Testis (tissue), 2 donors: Measurements from ENCODE around the gene MAP3K20.

Experiments
- POLR2A ChIP-seq: fragments of 450-650 bp; IDR thresholded peaks from one replicate; pipeline ENCODE4 v1.6.1; 2017; ENCODE audit warnings: antibody characterized with exemption, mild to moderate bottlenecking, moderate library complexity
- TF ChIP-seq, protein P1 (sequence below), 3 experiments: fragments of 450-650 bp in 2 of 3; fragments of 200-600 bp in 1 of 3; sonication (generic) in 1 of 3; IDR thresholded peaks; one replicate each; pipeline ENCODE4 v1.5.1; 2016 to 2019; ENCODE audit warnings: antibody characterized with exemption in 3 of 3, mild to moderate bottlenecking in 2 of 3, moderate library complexity in 1 of 3

- TF ChIP-seq, protein P1, sequence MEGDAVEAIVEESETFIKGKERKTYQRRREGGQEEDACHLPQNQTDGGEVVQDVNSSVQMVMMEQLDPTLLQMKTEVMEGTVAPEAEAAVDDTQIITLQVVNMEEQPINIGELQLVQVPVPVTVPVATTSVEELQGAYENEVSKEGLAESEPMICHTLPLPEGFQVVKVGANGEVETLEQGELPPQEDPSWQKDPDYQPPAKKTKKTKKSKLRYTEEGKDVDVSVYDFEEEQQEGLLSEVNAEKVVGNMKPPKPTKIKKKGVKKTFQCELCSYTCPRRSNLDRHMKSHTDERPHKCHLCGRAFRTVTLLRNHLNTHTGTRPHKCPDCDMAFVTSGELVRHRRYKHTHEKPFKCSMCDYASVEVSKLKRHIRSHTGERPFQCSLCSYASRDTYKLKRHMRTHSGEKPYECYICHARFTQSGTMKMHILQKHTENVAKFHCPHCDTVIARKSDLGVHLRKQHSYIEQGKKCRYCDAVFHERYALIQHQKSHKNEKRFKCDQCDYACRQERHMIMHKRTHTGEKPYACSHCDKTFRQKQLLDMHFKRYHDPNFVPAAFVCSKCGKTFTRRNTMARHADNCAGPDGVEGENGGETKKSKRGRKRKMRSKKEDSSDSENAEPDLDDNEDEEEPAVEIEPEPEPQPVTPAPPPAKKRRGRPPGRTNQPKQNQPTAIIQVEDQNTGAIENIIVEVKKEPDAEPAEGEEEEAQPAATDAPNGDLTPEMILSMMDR (IDR thresholded peaks at IDR 0.05), result no peak
- TF ChIP-seq POLR2A, result no peak
Observed at GRCh38 chr2:173214213-173214612, 138.6 kb downstream of the MAP3K20 start.
